ENCODE data around the gene NAXD.

- TF ChIP-seq POLR2AphosphoS5 (IDR thresholded peaks at IDR 0.05; ENCODE audit: borderline replicate concordance, low read depth, low read length) (no peak), EZH2 (IDR thresholded peaks at IDR 0.05) (no peak)
Measured at GRCh38 chr13:110651726-110652230, 36.4 kb downstream of the NAXD start.

All from SK-N-MC (cell line).